Peyer's patch (tissue), 4 donors: ENCODE measurements around the gene TRPV6.

Experiments used
- POLR2A ChIP-seq, 2 donors: fragments of 450-650 bp; IDR thresholded peaks; one replicate each; pipeline ENCODE4 v1.5.1; 2017; ENCODE audit warnings: antibody characterized with exemption in 2 of 2, mild to moderate bottlenecking in 2 of 2, moderate library complexity in 2 of 2
- TF ChIP-seq, protein P1 (sequence below), 6 experiments: fragments of 450-650 bp in 4 of 6; fragments of 200-600 bp in 2 of 6; sonication (generic) in 1 of 6; IDR thresholded peaks; one replicate each; pipeline ENCODE4 v1.5.1; 2017 to 2019; ENCODE audit warnings: antibody characterized with exemption in 6 of 6, mild to moderate bottlenecking in 3 of 6, moderate library complexity in 1 of 6

DNA sequence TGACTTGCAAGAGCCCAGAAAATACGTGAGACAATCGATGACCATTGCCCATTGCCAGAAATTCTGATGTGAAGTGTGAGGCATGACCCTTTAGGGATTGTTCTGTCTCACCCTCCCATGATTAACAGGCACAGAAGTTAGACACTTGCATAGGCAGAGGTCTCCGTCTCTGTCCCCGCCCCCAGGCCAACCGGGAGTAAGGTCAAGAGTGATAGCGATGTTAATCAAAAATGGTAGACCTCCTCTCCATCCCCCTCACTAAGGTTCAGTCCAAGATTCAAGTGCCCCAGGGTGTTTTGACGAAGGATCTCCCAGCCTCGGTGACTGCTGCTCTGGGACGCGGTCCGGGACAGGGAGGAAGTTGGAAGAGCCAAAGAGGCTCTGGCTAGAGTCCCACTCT, 22.7 kb upstream of the TRPV6 start:
- TF ChIP-seq, protein P1, sequence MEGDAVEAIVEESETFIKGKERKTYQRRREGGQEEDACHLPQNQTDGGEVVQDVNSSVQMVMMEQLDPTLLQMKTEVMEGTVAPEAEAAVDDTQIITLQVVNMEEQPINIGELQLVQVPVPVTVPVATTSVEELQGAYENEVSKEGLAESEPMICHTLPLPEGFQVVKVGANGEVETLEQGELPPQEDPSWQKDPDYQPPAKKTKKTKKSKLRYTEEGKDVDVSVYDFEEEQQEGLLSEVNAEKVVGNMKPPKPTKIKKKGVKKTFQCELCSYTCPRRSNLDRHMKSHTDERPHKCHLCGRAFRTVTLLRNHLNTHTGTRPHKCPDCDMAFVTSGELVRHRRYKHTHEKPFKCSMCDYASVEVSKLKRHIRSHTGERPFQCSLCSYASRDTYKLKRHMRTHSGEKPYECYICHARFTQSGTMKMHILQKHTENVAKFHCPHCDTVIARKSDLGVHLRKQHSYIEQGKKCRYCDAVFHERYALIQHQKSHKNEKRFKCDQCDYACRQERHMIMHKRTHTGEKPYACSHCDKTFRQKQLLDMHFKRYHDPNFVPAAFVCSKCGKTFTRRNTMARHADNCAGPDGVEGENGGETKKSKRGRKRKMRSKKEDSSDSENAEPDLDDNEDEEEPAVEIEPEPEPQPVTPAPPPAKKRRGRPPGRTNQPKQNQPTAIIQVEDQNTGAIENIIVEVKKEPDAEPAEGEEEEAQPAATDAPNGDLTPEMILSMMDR (IDR thresholded peaks at IDR 0.05) = no peak
- TF ChIP-seq POLR2A (IDR thresholded peaks at IDR 0.05) = no peak
